C4-2B (cell line): Measurements from ENCODE around the gene MYH15.
A peak's percentile ranks its signal among the peaks of the same experiment; 100 is the strongest.

ENCODE experiments used
- H3K27ac ChIP-seq: fragments of 450-650 bp; 2 replicates; pipeline ENCODE4 v1.5.1; 2017
- CTCF ChIP-seq: fragments of 450-650 bp; conservative IDR thresholded peaks from 2 replicates; pipeline ENCODE4 v1.5.1; 2017; ENCODE audit warnings: mild to moderate bottlenecking
- ZFX ChIP-seq: fragments of 450-650 bp; IDR thresholded peaks from 2 replicates; pipeline ENCODE4 v1.6.1; 2017

The MYH15 gene

GRCh38 chr3:108487439-108487838, 23.0 kb downstream of the MYH15 start:
- no peak overlapping the region for H3K27ac ChIP-seq
- TF ChIP-seq CTCF: no peak
- TF ChIP-seq ZFX: no peak

- H3K27ac ChIP-seq: no peak overlapping the region
- TF ChIP-seq CTCF (no peak), ZFX (no peak)
Observed at GRCh38 chr3:108486941-108487340, 23.5 kb downstream of the MYH15 start.

- no peak overlapping the region for H3K27ac ChIP-seq
- TF ChIP-seq CTCF: no peak
- TF ChIP-seq ZFX: no peak
Observed at GRCh38 chr3:108486338-108486737, 24.1 kb downstream of the MYH15 start.

- TF ChIP-seq CTCF (no peak), ZFX (no peak)
- no peak overlapping the region for H3K27ac ChIP-seq
Observed at GRCh38 chr3:108485146-108485545, 25.2 kb downstream of the MYH15 start.

- no peak for TF ChIP-seq CTCF
- no peak for TF ChIP-seq ZFX
Observed at GRCh38 chr3:108479224-108479623, 31.2 kb downstream of the MYH15 start.

GRCh38 chr3:108477511-108478147, 32.8 kb downstream of the MYH15 start:
- TF ChIP-seq CTCF: peak; percentile 83
- TF ChIP-seq ZFX: no peak
- H3K27ac ChIP-seq: no peak overlapping the region

More at GRCh38 chr3:108479224-108479623, 31.2 kb downstream of the MYH15 start:
- no peak overlapping the region for H3K27ac ChIP-seq

- no peak overlapping the region for H3K27ac ChIP-seq
- TF ChIP-seq CTCF: no peak
Observed at GRCh38 chr3:108475220-108475782, 35.1 kb downstream of the MYH15 start.
